Endothelial cell of umbilical vein (primary cell): Measurements from ENCODE around the gene PTBP3. TPM values are rescaled to one million over a fixed set of nuclear protein-coding genes. Genes with fewer than 3 reads are reported as not detected.

Source experiments
- BruUV-seq: library from RNA; stranded (reverse); fragments of 400-500 nt; replicated peaks from 2 replicates; lab custom pipeline; 2021; lab: Mats Ljungman, UMichigan
- CTCF ChIA-PET: fragments of 300-600, 350-600 bp; sonication (Branson Sonifier 250); formaldehyde crosslinking; loops from one replicate; lab custom pipeline; 2021; ENCODE audit warnings: antibody characterized with exemption, inconsistent platforms; lab: Charles Lee
- POLR2A ChIA-PET: fragments of 300-600, 350-600 bp; sonication (Branson Sonifier 250); formaldehyde crosslinking; loops from one replicate; lab custom pipeline; 2021; ENCODE audit warnings: antibody characterized with exemption, inconsistent platforms; lab: Charles Lee
- DNase-seq: peaks from one replicate; pipeline ENCODE4 v3.0.0-alpha.2; 2011; ENCODE audit warnings: low read depth, low spot score
- FAIRE-seq: peaks from 2 replicates; lab custom pipeline; 2011; peaks lifted over from hg19 to GRCh38; lab: Jason Lieb, UNC
- H2AFZ ChIP-seq: 2 replicates; pipeline ENCODE4 v1.6.0; 2012; ENCODE audit warnings: low read depth, low read length, control low read depth, inconsistent platforms
- H3K27ac ChIP-seq: 2 replicates; pipeline ENCODE4 v1.5.1; 2011; ENCODE audit warnings: low read depth, mild to moderate bottlenecking, control low read depth, low read length, moderate library complexity; ENCODE audit not compliant: insufficient read depth
- H3K27me3 ChIP-seq, 2 experiments: 2 replicates each; pipeline versions ENCODE4 v1.6.0 to v1.6.1; 2011; ENCODE audit warnings: low read length in 2 of 2, mixed read lengths in 1 of 2; ENCODE audit not compliant: control insufficient read depth in 2 of 2, insufficient read depth in 2 of 2
- H3K36me3 ChIP-seq, 2 experiments: 2 replicates in 1 of 2; 3 replicates in 1 of 2; pipeline ENCODE4 v1.5.1; 2011; ENCODE audit warnings: low read length in 2 of 2, mild to moderate bottlenecking in 1 of 2, moderate library complexity in 1 of 2; ENCODE audit not compliant: control insufficient read depth in 2 of 2, insufficient read depth in 2 of 2; ENCODE audit errors: extremely low read depth in 1 of 2
- H3K4me1 ChIP-seq: 3 replicates; pipeline ENCODE4 v1.5.1; 2011; ENCODE audit warnings: mild to moderate bottlenecking, low read length; ENCODE audit not compliant: control insufficient read depth, insufficient read depth; ENCODE audit errors: extremely low read depth
- H3K4me2 ChIP-seq: 2 replicates; pipeline ENCODE4 v1.6.1; 2011; ENCODE audit warnings: low read length, control low read depth, mixed read lengths; ENCODE audit not compliant: insufficient read depth
- H3K4me3 ChIP-seq, 3 experiments: fragments of 200-600 bp in 1 of 3; sonication (generic), shearing (Covaris generic) in 1 of 3; replicated peaks in 1 of 3; 2 replicates each; pipeline ENCODE4 v1.5.1; 2011 to 2016; ENCODE audit warnings: control low read depth in 3 of 3, low read length in 3 of 3, mild to moderate bottlenecking in 2 of 3, inconsistent platforms in 1 of 3, low read depth in 1 of 3, moderate library complexity in 1 of 3; ENCODE audit not compliant: insufficient read depth in 1 of 3
- H3K79me2 ChIP-seq: 2 replicates; pipeline ENCODE4 v1.6.0; 2012; ENCODE audit warnings: low read length, inconsistent platforms; ENCODE audit not compliant: control insufficient read depth, insufficient read depth
- H3K9ac ChIP-seq: replicated peaks from 2 replicates; pipeline ENCODE3; 2011; ENCODE audit warnings: low read length, control low read depth; ENCODE audit not compliant: insufficient read depth; ENCODE audit errors: extremely low read depth
- H3K9me1 ChIP-seq: replicated peaks from 3 replicates; pipeline ENCODE4 v1.6.0; 2011; ENCODE audit warnings: mild to moderate bottlenecking, low read length; ENCODE audit not compliant: control insufficient read depth, insufficient read depth; ENCODE audit errors: extremely low read depth
- H3K9me3 ChIP-seq: replicated peaks from 2 replicates; pipeline ENCODE4 v1.5.1; 2012; ENCODE audit warnings: low read length, inconsistent platforms; ENCODE audit not compliant: control insufficient read depth, insufficient read depth
- H4K20me1 ChIP-seq: replicated peaks from 2 replicates; pipeline ENCODE3; 2011; ENCODE audit warnings: mild to moderate bottlenecking, low read length; ENCODE audit not compliant: control insufficient read depth, insufficient read depth; ENCODE audit errors: extremely low read depth
- CTCF ChIP-seq, 2 donors: IDR thresholded peaks; 1 replicate in 1 of 2; 2 replicates in 1 of 2; pipeline ENCODE4 v1.5.1; 2011; ENCODE audit warnings: low read length in 2 of 2, mild to moderate bottlenecking in 2 of 2, moderate library complexity in 2 of 2, control low read depth in 1 of 2, inconsistent platforms in 1 of 2, low read depth in 1 of 2; ENCODE audit not compliant: insufficient read depth in 1 of 2; ENCODE audit errors: extremely low read depth in 1 of 2
- EZH2 ChIP-seq: IDR thresholded peaks from 2 replicates; pipeline ENCODE4 v1.6.1; 2012; ENCODE audit warnings: borderline replicate concordance, low read depth, mild to moderate bottlenecking, moderate library complexity, low read length, inconsistent platforms; ENCODE audit not compliant: severe bottlenecking
- FOS ChIP-seq: IDR thresholded peaks from 2 replicates; pipeline ENCODE4 v1.6.1; 2011; ENCODE audit warnings: mild to moderate bottlenecking, low read length, moderate library complexity, borderline replicate concordance; ENCODE audit not compliant: insufficient read depth
- GATA2 ChIP-seq: IDR thresholded peaks from 2 replicates; pipeline ENCODE4 v1.7.0; 2011; ENCODE audit warnings: low read depth, mild to moderate bottlenecking, moderate library complexity, mixed read lengths, low read length; ENCODE audit not compliant: insufficient read length, insufficient read depth
- JUN ChIP-seq: IDR thresholded peaks from 2 replicates; pipeline ENCODE4 v1.6.1; 2011; ENCODE audit warnings: borderline replicate concordance, low read depth; ENCODE audit not compliant: insufficient read length, insufficient read depth
- MAX ChIP-seq: IDR thresholded peaks from 2 replicates; pipeline ENCODE4 v1.6.1; 2011; ENCODE audit not compliant: insufficient read depth, insufficient read length
- MYC ChIP-seq: IDR thresholded peaks from one replicate; pipeline ENCODE4 v1.6.1; 2011; ENCODE audit warnings: mild to moderate bottlenecking, low read depth, low read length
- POLR2A ChIP-seq: IDR thresholded peaks from 2 replicates; pipeline ENCODE4 v1.6.1; 2012; ENCODE audit warnings: low read depth, mild to moderate bottlenecking, control low read depth, low read length
- POLR2AphosphoS5 ChIP-seq: IDR thresholded peaks from 2 replicates; pipeline ENCODE4 v1.6.1; 2012; ENCODE audit warnings: low read depth, mild to moderate bottlenecking, control low read depth, low read length, moderate library complexity; ENCODE audit not compliant: insufficient read depth
- dilution Hi-C: fragments of 300-500 bp; cut with MboI; formaldehyde crosslinking; loops from one replicate; pipeline ENCODE4 v1.15.0; 2019; ENCODE audit warnings: low sequenced_read_pairs; ENCODE audit not compliant: extremely low pct_ligation_motif_present
- intact Hi-C: fragments of 100-400 bp; cut with micrococcal nuclease; formaldehyde crosslinking; loops from one replicate; pipeline ENCODE4 v1.10.0; 2022
- polyA plus RNA-seq, 4 experiments: library from polyadenylated mRNA; depleted of rRNA in 3 of 4; stranded (reverse) in 3 of 4; unstranded in 1 of 4; fragments of >200 nt; gene quantifications; 2 replicates each; pipeline versions ENCODE4 v1.2.1 to v1.2.3, GENCODE V29; 2011 to 2012; ENCODE audit warnings: missing spikeins in 1 of 4
- total RNA-seq: library from RNA; stranded (reverse); gene quantifications from 2 replicates; pipeline ENCODE4 v1.2.3, GENCODE V29; 2021

Gene PTBP3
- total and polyA plus RNA-seq, 2 donors (not counting 3 experiments of a cell fraction or from before 2014, with no cell fraction given): 42.4 to 75.0 TPM

GRCh38 chr9:112233769-112234168 lies 99.7 kb downstream of the PTBP3 start:
- FAIRE-seq: no peak
- intact Hi-C loops: no loop called here
- no peak overlapping the region for H3K27ac ChIP-seq

More at GRCh38 chr9:112233769-112234168, 99.7 kb downstream of the PTBP3 start:
- ChIA-PET CTCF (no interaction called here), POLR2A (interaction anchor here (0.6 kb wide), 1 partner anchor 211 kb away, joined by 3 read pairs; no protein-coding TSS in a partner anchor)
- Histone ChIP-seq H3K4me1 (no peaks in the 10 kb centered on the region), H3K9ac (no peak overlapping the region), H3K27me3 (no peaks in the 10 kb centered on the region), H3K9me3 (no peaks in the 10 kb centered on the region), H2AFZ (no peak overlapping the region), H3K79me2 (peaks cover 3% of the 10 kb centered on the region), H4K20me1 (no peaks in the 10 kb centered on the region), H3K4me2 (no peak overlapping the region), H3K36me3 (no peaks in the 10 kb centered on the region), H3K9me1 (no peaks in the 10 kb centered on the region), H3K4me3 (no peak overlapping the region)
- TF ChIP-seq EZH2 (no peak), POLR2AphosphoS5 (no peak), MAX (no peak), GATA2 (no peak), CTCF (IDR thresholded peaks at IDR 0.05; ENCODE audit: extremely low read depth in 1 of 2, insufficient read depth in 1 of 2, low read depth in 1 of 2, low read length in 2 of 2) (no peak), MYC (no peak), JUN (no peak), FOS (no peak), POLR2A (no peak)
- dilution Hi-C loops: no loop called here
- DNase-seq: no peak
- no TSS peak for BruUV-seq
